Ishikawa (cell line): ENCODE measurements around the gene SLC16A3.

ENCODE experiments used
- CEBPB ChIP-seq: IDR thresholded peaks from 2 replicates; pipeline ENCODE4 v1.6.1; 2012
- CREB1 ChIP-seq: IDR thresholded peaks from 2 replicates; pipeline ENCODE4 v1.6.1; 2012; ENCODE audit warnings: low read depth
- EGR1 ChIP-seq: IDR thresholded peaks from 2 replicates; pipeline ENCODE4 v1.6.1; 2012
- EP300 ChIP-seq: IDR thresholded peaks from 2 replicates; pipeline ENCODE4 v1.6.1; 2012; ENCODE audit warnings: borderline replicate concordance
- FOXM1 ChIP-seq: IDR thresholded peaks from 2 replicates; pipeline ENCODE4 v1.6.1; 2012; ENCODE audit warnings: low read depth, borderline replicate concordance
- MAX ChIP-seq: IDR thresholded peaks from 2 replicates; pipeline ENCODE4 v1.6.1; 2012
- NFIC ChIP-seq: IDR thresholded peaks from 2 replicates; pipeline ENCODE4 v1.6.1; 2012
- RAD21 ChIP-seq: IDR thresholded peaks from 2 replicates; pipeline ENCODE4 v1.6.1; 2012; ENCODE audit warnings: low read depth
- REST ChIP-seq: IDR thresholded peaks from 2 replicates; pipeline ENCODE4 v1.6.1; 2012; ENCODE audit warnings: low read depth, mild to moderate bottlenecking
- TAF1 ChIP-seq: IDR thresholded peaks from 2 replicates; pipeline ENCODE4 v1.6.1; 2012; ENCODE audit warnings: low read depth, mild to moderate bottlenecking
- TCF12 ChIP-seq: IDR thresholded peaks from 2 replicates; pipeline ENCODE4 v1.6.1; 2012; ENCODE audit warnings: low read depth
- TEAD4 ChIP-seq: IDR thresholded peaks from 2 replicates; pipeline ENCODE4 v1.6.1; 2012
- USF1 ChIP-seq: IDR thresholded peaks from 2 replicates; pipeline ENCODE4 v1.6.1; 2012
- YY1 ChIP-seq: IDR thresholded peaks from 2 replicates; pipeline ENCODE4 v1.6.1; 2012; ENCODE audit warnings: low read depth
- ZBTB7A ChIP-seq: IDR thresholded peaks from 2 replicates; pipeline ENCODE4 v1.6.1; 2012; ENCODE audit warnings: low read depth

The SLC16A3 gene

GRCh38 chr17:82231312-82231561 lies 2.4 kb downstream of the SLC16A3 start:
- no peak for TF ChIP-seq REST
- 0 out of 2 replicates have a peak, but pooled peaks have one; percentile 12 for TF ChIP-seq TAF1

GRCh38 chr17:82231562-82232321 lies 2.9 kb downstream of the SLC16A3 start:
- TF ChIP-seq TEAD4, result no peak
- no peak for TF ChIP-seq TCF12
- TF ChIP-seq EP300, result no peak
- TF ChIP-seq CEBPB, result peak; percentile 65
- TF ChIP-seq TAF1, result 0 out of 2 replicates have a peak, but pooled peaks have one; percentile 7
- peak; percentile 56; the same call in 1 of the 2 replicates for TF ChIP-seq ZBTB7A
- no peak for TF ChIP-seq YY1
- no peak for TF ChIP-seq RAD21
- no peak for TF ChIP-seq CREB1
- no peak for TF ChIP-seq MAX
- TF ChIP-seq NFIC, result 0 out of 2 replicates have a peak, but pooled peaks have one; percentile 6
- TF ChIP-seq EGR1, result peak; percentile 41; the same call in 1 of the 2 replicates
- no peak for TF ChIP-seq FOXM1
- TF ChIP-seq REST, result no peak
- TF ChIP-seq USF1, result no peak

- TF ChIP-seq FOXM1 (no peak), RAD21 (no peak)
These were observed 3.5 kb downstream of the SLC16A3 start for GRCh38 chr17:82232322-82232820.

GRCh38 chr17:82232876-82233785 lies 4.3 kb downstream of the SLC16A3 start:
- TF ChIP-seq ZBTB7A (no peak), EGR1 (no peak), FOXM1 (no peak), RAD21 (no peak), MAX (no peak)

- TF ChIP-seq TEAD4 (peak; percentile 93), MAX (peak; percentile 92), NFIC (peak; percentile 98), FOXM1 (peak; percentile 92), EGR1 (peak; percentile 77), YY1 (peak; percentile 81), TAF1 (no peak; the same call in 1 of the 2 replicates), EP300 (peak; percentile 98), TCF12 (peak; percentile 99), ZBTB7A (peak; percentile 92), USF1 (peak; percentile 56; the same call in 1 of the 2 replicates), REST (0 out of 2 replicates have a peak, but pooled peaks have one; percentile 27), RAD21 (peak; percentile 19; the same call in 1 of the 2 replicates), CEBPB (peak; percentile 81; the same call in 1 of the 2 replicates), CREB1 (peak; percentile 53)
These were observed 5.6 kb downstream of the SLC16A3 start for GRCh38 chr17:82234211-82235055.
